HG03095 (cell line): ENCODE results near the gene SCYGR4.
"Not testable (repeated sequence)": the region's sequence is repeated elsewhere in the genome, so short reads cannot be mapped to it uniquely, and the experiment has no call there.

Source experiments
- ATAC-seq: cut with Tn5 transposase; IDR thresholded peaks from one replicate; pipeline ENCODE4 v1.9.1; 2021; ENCODE audit warnings: moderate library complexity; ENCODE audit not compliant: unreplicated experiment

SCYGR4 gene

DNA sequence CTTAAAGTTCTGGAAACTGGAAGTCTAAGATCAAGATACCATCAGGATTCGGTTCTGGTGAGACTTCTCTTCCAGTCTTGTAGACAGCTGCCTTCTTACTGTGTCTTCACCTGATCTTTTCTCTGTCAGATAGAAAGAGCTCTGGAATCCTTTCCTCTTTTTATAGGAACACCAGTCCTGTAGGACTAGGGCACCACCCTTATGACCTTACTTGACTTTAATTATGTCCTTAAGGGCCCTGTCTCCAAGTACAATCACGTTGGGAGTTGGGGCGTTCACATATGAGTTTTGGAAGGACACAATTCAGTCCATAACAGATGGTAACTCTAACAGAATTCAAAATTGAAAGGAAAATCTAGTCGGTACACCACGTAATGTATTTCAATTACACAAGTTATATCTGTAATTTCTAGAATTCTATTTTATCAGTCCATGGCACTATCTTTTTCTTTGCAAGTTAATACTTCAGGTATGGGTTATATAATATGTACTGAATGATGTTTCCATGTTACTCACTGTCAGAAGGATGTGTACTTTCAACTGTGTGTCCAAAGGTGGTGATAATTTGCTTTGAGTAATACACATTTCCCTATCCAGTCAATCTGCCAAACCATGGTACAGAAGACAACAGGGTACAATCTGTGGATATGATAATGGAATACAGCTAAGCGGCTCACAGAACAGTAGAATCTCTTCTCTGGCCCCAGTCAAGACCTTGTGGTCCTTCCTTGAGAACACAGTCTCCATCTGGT is 48.1 kb downstream of the SCYGR4 start:
- no peak for ATAC-seq

DNA sequence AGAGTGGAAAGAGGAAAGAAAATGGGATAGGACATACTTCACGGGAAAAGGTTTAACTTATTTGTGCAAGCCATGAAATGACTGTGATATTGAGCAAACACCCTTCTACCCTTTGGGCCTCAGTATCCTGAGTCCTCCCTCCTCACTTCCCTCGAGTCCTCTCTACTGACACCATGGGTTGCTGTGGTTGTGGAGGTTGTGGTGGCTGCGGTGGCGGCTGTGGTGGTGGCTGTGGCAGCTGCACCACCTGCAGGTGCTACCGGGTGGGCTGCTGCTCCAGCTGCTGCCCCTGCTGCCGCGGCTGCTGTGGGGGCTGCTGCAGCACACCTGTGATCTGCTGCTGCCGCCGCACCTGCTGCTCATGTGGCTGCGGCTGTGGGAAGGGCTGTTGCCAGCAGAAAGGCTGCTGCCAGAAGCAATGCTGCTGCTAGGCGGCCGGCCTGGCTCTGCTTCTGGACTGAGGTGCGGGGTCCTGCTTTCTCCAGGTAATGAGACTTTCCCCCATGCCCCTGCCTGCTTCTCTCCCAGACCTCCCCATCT is 49.4 kb downstream of the SCYGR4 start, which contains the start of gene SCYGR5:
SCYGR5 (plus strand) TSS at position 174 of the 540 bp plus-strand sequence; CDS start at position 174, 0 bp downstream.
- not testable (repeated sequence) for ATAC-seq
